NCI-H1092 (cell line): ENCODE results near the gene ANKRD10.
A peak's percentile ranks its signal among the peaks of the same experiment; 100 is the strongest.

Experiments used
- DNase-seq: peaks from one replicate; lab custom pipeline; 2025; lab: John Stamatoyannopoulos, UW

ANKRD10 gene

DNA sequence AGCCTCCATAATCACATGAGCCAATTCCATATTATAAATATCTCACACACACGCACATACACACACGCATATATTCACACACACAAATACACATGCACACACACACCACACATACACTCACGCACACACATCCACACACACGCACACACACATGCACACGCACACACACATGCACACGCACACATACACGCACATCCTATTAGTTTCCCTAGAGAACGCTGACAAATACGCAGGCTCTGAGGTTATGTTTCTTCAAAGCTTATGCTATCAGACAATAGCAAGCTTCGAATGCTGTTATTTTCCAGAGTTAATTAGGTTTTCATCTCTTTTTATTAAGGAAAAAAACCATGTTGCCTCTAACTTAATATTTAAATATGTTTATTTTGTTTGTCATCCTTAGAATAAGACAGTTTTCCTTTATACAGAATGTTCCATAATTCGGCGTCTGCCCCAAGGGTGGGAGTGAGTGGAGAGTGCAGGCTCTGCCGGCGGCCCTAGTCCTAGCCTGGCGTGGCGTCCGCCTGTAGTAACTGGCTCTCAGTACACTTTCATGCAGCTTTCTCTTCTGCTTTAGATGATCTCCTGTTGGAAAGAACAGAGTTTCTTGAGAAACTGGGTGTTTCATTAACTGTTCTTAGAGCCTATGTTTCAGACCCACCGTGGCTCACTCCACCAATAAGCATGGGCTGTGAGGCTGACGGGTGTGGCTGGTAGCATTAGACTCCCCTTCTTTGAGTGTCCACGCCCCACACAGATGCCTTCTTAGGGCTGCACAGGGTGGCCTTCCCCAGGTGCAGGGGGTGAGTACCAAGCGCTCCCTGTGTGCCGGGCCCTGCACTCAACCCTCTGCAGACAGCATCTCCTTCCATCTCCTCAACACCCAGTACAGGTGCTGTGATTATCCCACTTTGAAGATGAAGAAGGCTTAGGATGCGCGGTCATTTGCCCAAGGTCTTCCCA is 30.4 kb upstream of the ANKRD10 start:
- no peak for DNase-seq

DNA sequence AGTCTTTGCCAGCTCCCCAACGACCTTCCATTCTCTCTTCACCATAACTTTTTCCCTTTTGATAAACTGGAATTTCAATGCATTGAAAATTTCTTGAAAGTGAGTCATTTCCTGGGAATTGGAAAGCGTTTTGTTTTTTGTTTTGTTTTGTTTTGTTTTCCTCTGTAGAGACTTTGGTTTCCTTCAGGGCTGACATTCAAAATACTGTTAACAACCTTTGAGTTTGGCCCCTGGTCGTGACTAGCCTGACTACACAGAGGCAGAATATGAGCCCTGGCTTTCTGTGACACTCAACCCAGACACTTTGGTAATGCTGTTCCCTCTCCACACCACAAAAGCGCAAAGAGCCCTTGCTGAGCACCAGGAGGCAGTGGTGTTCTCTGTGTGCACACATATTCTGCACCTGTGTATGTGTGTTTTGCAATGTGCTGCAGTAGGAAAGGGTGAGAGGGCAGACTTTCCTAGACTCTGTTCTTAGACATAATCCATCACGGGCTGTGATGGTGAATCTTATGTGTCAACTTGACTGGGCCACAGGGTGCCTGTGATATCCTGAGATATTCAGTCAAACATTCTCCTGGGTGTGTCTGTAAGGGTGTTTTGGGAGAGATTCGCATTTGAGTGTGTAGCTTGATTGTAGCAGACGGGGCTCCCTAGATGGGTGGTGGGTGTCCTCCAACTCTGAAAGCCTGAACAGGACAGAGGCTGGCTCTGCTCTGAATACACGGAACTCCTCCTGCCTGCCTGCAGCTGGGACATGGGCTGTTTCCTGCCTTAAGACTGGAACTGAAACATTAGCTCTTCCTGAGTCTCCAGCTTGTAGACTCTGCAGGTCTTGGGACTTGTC is 29.5 kb upstream of the ANKRD10 start:
- peak; percentile 68 for DNase-seq

DNA sequence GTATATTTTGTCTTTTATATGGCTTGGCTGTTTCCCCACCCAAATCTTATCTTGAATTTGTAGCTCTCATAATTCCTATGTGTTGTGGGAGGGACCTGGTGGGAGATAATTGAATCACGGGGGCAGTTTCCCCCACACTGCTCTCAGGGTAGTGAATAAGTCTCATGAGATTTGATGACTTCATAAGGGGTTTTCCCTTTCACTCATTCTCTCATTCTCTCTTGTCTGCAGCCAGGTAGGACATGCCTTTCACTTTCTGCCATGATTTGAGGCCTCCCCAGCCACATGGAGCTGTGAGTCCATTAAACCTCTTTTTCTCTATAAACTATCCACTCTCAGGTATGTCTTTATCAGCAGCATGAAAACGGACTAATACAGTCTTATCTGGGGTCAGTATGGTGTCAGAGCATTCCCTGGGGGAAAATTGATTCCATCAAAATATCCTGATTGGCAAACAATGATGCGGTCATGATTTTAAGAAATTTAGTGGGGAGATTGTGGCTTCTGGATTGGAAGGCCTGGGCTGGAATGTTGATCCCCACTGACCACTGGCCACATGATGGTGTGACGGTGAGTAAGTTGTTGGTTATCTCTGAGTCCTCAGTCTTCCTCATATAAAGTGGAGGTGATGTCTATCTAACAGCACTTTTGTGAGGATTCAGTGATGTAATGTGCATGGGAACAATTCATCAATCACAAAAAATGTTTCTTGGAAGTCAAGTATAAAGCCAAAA is 27.5 kb upstream of the ANKRD10 start:
- DNase-seq: no peak

DNA sequence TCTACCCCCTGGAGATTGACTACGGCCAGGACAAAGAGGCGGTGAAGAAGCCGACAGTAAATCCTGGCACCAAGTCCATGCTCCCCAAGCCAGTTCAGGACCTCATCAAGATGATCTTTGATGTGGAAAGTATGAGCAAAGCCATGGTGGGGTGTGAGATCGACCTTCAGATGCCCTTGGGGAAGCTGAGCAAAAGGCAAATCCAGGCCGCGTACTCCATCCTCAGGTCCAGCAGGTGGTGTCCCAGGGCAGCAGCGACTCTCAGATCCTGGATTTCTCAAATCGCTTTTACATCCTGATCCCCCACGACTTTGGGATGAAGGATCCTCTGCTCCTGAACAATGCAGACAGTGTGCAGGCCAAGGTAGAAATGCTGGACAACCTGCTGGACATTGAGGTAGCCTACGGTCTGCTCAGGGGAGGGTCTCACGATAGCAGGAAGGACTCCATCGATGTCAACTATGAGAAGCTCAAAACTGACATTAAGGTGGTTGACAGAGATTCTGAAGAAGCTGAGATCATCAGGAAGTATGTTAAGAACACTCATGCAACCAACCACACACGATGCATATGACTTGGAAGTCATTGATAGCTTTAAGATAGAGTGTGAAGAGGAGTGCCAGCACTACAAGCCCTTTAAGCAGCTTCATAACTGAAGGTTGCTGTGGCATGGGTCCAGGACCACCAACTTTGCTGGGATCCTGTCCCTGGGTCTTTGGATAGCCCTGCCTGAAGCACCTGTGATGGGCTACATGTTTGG is 24.0 kb upstream of the ANKRD10 start:
- DNase-seq: no peak

DNA sequence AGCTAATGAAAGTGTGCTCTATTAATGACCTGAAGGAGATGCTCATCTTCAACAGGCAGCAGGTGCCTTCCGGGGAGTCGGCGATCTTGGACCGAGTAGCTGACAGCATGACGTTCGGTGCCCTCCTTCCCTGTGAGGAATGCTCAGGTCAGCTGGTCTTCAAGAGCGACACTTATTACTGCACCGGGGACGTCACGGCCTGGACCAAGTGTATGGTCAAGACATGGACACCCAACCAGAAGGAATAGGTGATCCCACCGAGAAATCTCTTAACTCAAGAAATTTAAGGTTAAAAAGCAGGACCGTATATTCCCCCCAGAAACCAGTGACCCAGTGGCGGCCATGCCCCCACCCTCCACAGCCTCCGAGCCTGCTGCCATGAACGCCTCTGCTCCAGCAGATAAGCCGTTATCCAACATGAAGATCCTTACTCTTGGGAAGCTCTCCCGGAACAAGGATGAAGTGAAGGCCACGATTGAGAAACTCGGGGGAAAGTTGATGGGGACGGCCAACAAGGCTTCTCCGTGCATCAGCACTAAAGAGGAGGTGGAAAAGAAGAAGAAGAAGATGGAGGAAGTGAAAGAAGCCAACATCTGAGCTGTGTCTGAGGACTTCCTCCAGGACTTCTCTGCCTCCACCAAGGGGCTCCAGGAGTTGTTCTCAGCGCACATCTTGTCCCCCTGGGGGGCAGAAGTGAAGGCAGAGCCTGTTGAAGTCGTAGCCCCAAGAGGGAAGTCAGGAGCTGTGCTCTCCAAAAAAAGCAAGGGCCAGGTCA is 22.8 kb upstream of the ANKRD10 start:
- no peak for DNase-seq

DNA sequence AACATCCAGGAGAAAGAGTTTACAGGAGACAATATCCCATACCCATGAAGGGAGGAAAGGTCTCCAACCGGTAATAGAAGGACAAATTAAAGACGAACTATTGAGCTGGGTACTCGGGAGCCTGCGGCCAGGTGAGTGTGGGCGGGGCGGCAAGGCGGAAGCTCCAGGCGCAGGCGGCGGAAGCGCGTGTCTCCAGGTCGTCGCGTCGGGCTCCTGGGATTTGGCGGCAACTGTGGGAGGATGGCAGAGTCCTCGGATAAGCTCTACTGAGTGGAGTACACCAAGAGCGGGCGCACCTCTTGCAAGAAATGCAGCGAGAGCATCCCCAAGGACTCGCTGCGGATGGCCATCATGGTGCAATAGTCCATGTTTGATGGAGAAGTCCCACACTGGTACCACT is 21.6 kb upstream of the ANKRD10 start:
- no peak for DNase-seq

DNA sequence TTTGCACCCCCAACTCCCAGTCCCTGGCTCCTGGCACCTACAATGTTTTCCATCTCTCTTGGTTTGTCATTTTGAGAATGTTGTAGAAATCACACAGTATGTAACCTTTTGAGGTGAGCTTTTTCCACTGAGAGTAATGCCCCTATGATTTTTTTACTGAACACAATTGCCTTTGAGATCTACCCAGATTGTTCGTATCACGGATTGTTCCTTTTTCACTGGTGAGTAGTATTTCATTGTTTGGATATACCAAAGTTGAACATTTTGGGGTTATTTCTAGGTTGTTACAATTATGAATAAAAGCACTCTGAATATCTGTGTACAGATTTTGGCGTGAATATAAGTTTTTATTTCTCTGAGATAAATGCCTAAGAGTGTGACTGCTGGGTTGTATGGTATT is 17.7 kb upstream of the ANKRD10 start:
- DNase-seq: no peak

DNA sequence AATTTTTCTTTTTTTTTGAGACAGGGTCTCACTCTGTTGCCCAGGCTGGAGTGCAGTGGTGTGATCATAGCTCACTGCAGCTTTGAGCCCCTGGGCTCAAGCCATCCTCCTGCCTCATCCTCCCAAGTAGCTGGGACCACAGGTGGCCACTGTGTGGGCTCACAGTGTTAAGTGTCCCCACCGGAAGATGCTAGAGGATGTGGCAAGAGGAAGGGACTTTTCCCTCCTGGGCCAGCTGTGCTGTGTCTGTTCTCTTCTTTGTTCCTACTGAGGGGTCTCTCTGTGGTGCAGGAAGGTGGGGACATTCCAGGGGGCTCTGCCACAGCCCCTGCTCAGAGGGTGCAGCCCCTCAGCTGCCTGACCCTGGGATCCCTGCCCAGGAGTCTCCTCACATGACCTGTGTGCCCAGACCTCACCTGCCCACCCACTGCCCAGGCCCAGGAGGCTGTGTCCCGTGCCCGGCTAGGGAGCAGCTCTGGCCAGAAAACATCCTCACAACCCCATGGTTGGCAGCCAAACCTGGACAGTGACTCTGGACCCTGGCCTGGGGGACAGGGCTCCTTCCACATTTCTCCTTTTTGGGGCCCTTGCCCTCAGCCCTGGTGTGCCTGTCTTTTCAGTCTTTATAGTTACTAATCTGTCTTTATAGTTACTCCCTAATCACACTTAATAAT is 14.4 kb upstream of the ANKRD10 start:
- no peak for DNase-seq

DNA sequence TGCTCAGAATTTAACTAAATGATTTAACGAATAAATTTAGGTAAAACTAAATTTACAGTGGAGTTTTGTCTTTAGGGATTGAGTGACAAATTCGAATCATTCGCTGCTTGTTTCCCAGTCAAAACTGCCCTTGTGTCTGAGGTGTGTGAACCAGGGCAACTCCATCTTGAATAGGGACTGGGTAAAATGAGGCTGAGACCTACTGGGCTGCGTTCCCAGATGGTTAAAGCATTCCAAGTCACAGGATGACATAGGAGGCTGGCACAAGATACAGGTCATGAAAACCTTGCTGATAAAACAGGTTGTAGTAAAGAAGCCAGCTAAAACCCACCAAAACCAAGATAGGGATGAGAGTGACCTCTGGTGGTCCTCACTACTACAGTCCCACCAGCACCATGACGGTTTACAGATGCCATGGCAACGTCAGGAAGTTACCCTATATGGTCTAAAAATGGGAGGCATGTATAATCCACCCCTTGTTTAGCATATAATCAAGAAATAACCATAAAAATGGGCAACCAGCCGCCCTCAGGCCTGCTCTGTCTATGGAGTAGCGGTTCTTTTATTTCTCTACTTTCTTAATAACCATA is 10.2 kb upstream of the ANKRD10 start:
- no peak for DNase-seq

DNA sequence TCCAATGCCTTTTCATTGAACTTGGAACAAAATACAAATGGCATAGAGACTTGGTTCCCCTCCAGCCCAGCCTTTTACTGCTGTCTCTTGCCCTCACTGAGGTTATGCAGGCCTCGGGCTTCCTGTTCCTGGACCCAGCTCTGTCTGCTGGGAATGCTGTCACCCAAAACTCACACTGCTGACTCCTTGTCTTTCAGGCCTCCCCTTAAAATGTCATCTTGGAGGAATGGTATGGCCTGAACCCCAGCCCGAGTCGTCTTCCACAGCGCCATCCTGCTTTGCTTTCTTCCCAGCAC is 9.7 kb upstream of the ANKRD10 start:
- no peak for DNase-seq

DNA sequence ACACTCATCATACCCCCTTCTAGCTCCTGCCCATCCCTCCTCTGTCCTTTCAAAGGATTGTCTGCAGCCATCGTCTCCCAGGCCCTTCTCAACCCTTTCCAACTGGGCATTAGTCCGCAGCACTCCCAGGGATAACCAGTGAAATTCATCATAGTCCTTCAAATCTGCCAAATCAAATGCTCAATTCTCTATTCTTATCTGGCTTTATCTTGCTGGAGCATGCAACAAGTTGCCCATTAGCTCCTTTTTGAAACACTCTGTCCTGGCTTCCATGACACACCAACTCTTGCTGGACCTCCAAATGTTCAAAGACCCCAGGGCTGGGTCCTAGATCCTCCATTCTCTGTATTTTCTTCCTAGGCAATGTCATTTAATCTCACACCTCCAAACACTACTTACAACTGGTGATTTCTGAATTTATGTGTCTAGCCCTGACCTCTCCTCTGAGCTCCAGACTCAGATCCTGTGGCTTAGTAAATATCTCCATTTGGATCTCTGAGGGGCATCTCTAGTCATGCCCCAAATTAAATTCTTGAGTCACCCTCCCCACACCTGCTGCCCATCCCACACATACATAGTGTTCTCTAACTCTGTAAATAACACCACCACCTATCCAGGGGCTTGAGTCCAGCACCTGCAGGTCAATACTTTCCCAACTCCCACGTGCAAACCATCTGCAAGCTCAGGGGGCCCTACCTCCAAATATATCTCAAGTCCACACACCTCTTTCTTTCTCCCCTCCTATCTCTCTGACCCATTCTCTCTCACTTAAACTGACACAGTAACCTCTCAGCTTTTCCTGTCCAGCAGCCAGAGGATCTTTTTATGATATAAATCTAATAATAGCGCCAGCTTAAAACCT is 9.1 kb upstream of the ANKRD10 start:
- no peak for DNase-seq

DNA sequence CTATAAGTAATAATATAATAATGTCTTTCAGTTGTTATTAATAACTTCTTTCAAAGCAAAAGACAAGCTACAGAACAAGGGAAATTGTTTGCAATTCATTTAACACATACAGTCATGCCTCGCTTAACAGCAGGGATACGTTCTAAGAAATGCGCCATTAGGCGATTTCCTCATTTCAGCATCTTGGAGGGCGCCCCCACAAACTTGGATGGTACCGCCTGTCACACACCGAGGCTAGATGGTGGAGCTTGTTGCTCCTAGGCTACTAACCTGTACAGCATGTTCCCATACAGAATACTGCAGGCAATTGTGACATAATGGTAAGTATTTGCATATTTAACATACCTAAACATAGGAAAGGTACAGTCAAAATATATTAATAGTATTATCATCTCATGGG is 8.2 kb upstream of the ANKRD10 start:
- DNase-seq: no peak

DNA sequence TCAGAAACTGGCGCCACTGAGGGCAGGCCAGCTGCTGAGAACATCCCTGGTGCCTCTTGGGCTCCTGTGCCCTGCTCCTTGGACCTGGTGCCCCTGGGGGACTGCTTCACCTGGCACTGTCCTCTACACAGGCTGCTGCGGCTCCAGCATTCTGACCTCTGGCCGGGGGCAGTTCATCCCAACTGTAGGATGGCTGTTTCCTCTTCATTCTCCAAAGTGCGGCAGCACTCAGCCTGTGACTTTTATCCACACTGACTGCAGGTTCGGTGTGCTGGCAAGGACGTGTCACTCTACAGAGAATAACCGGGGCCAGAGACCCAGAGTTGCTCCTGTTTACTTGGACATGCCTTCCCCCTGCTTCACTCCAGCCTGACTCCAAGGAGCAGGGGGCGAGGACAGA is 7.6 kb upstream of the ANKRD10 start:
- DNase-seq: no peak

DNA sequence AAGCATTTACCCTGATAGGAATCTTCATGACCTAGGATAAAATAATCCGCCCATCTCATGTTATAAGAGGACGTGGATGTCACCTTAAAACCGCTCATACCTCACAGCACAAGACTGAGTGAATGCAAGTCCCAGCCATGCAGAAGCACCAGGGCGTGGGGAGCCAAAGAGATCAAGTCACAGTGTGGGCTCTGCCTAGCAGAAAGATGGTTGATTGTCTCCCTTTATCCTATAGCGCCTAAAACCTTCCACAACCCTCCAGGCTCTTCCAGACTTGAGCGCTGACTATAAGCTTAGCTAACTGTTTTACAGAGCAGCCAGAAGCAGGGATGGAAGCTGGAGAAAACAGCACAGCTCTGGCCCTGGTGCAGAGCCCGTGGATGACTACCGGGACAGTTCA is 6.8 kb upstream of the ANKRD10 start:
- no peak for DNase-seq

DNA sequence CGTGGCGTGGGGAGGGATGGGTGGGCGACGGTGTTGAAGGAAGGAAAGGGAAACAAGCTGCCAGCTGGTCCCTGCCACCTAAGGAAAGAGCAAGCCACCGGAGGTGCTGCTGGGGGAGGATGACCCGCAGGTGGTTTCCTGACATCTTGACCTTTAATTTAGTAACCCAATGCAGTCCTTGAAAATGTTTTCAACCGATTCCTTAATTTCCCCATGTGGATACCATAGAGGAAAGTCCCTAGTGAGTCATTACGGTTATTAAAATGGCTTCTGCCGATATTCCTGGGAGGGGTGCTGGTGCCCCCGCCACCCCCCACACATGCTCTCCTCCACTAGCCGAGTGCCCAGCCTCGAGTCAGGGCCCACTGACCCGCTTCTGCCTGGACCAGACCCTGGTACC is 6.3 kb upstream of the ANKRD10 start:
- DNase-seq: no peak

DNA sequence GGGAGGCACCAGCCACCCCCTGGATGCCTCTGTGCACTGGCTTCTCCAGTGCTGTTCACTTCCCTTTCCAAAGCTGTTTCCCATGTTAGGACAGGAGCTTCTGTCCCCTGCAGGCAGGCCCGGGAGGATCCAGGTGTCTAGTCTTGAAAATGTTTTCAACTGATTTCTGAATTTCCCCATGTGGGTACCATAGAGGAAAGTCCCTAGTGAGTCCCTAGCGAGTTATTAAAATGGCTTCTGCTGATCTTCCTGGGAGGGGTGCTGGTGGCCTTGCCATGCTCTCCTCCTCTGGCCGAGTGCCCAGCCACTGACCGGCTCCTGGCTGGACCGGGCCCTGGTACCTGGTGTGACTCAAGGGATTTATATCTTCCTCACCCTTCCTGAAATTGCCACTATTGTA is 5.2 kb upstream of the ANKRD10 start:
- no peak for DNase-seq

DNA sequence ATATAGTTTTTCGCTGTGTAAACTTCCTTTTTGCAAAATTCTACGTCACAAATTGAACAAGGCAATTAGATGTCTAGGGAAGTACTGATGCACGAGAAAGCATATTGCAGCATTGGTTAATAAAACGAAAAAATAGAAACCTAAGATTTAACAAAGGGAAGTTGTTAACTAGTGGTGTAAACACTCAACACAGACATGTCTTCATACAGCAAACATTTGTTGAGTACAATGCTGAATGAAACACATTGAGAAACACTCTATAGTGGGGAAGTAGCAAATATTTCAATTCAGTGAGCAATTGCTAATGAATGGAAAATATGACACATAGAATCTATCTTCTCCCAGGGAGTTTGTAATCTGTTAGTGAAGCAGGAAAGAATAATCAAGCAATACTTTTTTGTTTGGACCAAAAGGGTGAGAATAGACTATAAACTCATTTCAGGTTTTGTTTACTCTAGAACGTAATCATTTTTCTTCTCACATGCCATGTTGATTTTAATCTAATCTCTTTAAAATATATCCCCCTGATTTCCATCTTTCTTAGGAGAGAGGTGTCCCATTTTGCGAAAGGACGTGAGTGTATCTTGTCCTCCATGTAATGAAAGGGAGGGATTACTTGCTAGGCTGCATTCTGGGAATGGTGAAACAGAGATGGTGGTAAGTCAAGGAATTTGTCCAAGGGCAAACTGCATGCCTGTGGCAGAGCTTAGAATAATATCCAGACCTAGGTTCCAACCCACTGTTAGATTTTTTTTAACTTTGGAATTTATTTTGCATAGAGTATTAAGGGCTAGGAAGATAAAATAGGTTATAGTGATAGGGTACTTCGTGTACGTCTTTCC is 1.7 kb upstream of the ANKRD10 start:
- DNase-seq: no peak

DNA sequence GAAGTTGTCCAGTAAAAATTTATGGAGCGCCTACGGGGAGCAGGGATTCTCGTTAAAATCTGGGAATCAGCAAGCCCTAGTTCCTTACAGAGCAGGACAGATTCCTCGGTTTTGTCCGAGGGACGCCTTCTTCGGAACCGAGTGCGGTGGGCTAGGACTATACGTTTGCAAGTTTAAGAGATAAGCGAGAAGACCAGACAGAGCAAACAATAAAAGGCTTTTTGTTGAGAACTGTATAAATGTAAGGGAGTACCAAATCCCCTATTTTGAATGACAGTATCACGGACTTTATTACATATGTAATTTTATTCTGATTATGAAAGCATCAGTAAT is 971 bp upstream of the ANKRD10 start:
- DNase-seq: no peak
